Hematopoietic multipotent progenitor cell treated with erythropoietin and hydrocortisone succinate and interleukin-3 and kit ligand, for 4 days (in vitro differentiated cells): ENCODE results near the gene DEGS1.

ENCODE experiments used
- DNase-seq: peaks from one replicate; pipeline ENCODE4 v3.0.0-alpha.2; 2015

Gene DEGS1

GRCh38 chr1:224217655-224218623, 34.9 kb downstream of the DEGS1 start:
- peak; percentile 36 for DNase-seq

GRCh38 chr1:224219011-224219611, 36.1 kb downstream of the DEGS1 start:
- DNase-seq = no peak

- DNase-seq = no peak
Observed at GRCh38 chr1:224219612-224220059, 36.6 kb downstream of the DEGS1 start.

- no peak for DNase-seq
Observed at GRCh38 chr1:224223819-224224714, 41.0 kb downstream of the DEGS1 start.

- DNase-seq = no peak
Observed at GRCh38 chr1:224226849-224227502, 43.9 kb downstream of the DEGS1 start.

GRCh38 chr1:224234017-224234416, 51.0 kb downstream of the DEGS1 start:
- no peak for DNase-seq

- DNase-seq = no peak
Observed at GRCh38 chr1:224235813-224236493, 52.9 kb downstream of the DEGS1 start.

GRCh38 chr1:224237119-224237881, 54.3 kb downstream of the DEGS1 start:
- no peak for DNase-seq

GRCh38 chr1:224238212-224238611, 55.2 kb downstream of the DEGS1 start:
- no peak for DNase-seq

- no peak for DNase-seq
Observed at GRCh38 chr1:224238756-224239155, 55.7 kb downstream of the DEGS1 start.
